ENCODE data around the gene SLC6A3.

DNA sequence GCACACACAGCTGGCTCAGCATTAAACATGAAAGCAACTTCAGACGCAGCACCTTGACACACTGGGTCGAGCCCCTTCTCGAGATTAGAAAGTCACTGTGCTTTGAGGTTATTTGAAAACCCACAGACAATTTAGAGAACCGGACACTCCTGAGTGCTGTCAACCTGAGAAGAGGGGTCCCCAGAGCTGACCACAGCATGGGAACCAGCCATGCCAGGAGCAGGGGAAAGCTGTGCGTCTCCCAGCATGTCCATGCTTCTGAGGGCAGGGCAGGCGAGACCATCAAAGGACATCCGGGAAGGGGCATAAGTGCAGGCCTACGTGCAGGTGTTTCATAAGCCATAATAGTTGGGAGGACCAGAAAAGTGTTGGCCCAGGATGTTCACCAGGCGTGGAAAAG, 20.5 kb downstream of the SLC6A3 start:
- TF ChIP-seq, protein P1, sequence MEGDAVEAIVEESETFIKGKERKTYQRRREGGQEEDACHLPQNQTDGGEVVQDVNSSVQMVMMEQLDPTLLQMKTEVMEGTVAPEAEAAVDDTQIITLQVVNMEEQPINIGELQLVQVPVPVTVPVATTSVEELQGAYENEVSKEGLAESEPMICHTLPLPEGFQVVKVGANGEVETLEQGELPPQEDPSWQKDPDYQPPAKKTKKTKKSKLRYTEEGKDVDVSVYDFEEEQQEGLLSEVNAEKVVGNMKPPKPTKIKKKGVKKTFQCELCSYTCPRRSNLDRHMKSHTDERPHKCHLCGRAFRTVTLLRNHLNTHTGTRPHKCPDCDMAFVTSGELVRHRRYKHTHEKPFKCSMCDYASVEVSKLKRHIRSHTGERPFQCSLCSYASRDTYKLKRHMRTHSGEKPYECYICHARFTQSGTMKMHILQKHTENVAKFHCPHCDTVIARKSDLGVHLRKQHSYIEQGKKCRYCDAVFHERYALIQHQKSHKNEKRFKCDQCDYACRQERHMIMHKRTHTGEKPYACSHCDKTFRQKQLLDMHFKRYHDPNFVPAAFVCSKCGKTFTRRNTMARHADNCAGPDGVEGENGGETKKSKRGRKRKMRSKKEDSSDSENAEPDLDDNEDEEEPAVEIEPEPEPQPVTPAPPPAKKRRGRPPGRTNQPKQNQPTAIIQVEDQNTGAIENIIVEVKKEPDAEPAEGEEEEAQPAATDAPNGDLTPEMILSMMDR (conservative IDR thresholded peaks at IDR 0.05) = no peak
- no peak for TF ChIP-seq ZFX (IDR thresholded peaks at IDR 0.05)

Data from C4-2B (cell line).